BE2C (cell line): ENCODE measurements around the gene DCXR.

Source experiments
- DNase-seq: peaks from one replicate; pipeline ENCODE4 v3.0.0-alpha.2; 2020
- H3K27me3 ChIP-seq: fragments of 250-450 bp; sonication (Bioruptor Pico); 2 replicates; pipeline ENCODE4 v1.5.1; 2020; ENCODE audit warnings: mild to moderate bottlenecking
- H3K36me3 ChIP-seq: fragments of 250-450 bp; sonication (Bioruptor Pico); 2 replicates; pipeline ENCODE4 v1.5.1; 2020; ENCODE audit warnings: mild to moderate bottlenecking
- H3K4me1 ChIP-seq: fragments of 250-450 bp; sonication (Bioruptor Pico); 2 replicates; pipeline ENCODE4 v1.5.1; 2020
- H3K4me3 ChIP-seq: 2 replicates; pipeline ENCODE4 v1.5.1; 2011; ENCODE audit warnings: low read depth, low read length
- H3K9me3 ChIP-seq: fragments of 250-450 bp; sonication (Bioruptor Pico); 2 replicates; pipeline ENCODE4 v1.5.1; 2020
- CTCF ChIP-seq: IDR thresholded peaks from 2 replicates; pipeline ENCODE4 v1.5.1; 2012; ENCODE audit warnings: mild to moderate bottlenecking, low read depth, low read length

The DCXR gene

GRCh38 chr17:81990836-81991683 is 46.4 kb downstream of the DCXR start:
- DNase-seq = peak; percentile 18
- no peaks in the 10 kb centered on the region for H3K27me3 ChIP-seq
- peaks cover 4% of the 10 kb centered on the region for H3K36me3 ChIP-seq
- H3K9me3 ChIP-seq = no peaks in the 10 kb centered on the region
- TF ChIP-seq CTCF = no peak
- no peak overlapping the region for H3K4me3 ChIP-seq
- H3K4me1 ChIP-seq = peaks cover 23% of the 10 kb centered on the region

- peaks cover 19% of the 10 kb centered on the region for H3K36me3 ChIP-seq
- H3K4me1 ChIP-seq = peaks cover 16% of the 10 kb centered on the region
- DNase-seq = no peak
- no peaks in the 10 kb centered on the region for H3K9me3 ChIP-seq
- TF ChIP-seq CTCF = no peak
- no peaks in the 10 kb centered on the region for H3K27me3 ChIP-seq
- H3K4me3 ChIP-seq = no peak overlapping the region
Observed at GRCh38 chr17:81987161-81987770, 50.2 kb downstream of the DCXR start.

GRCh38 chr17:81986606-81987005 is 50.9 kb downstream of the DCXR start:
- no peak for TF ChIP-seq CTCF
- H3K27me3 ChIP-seq = no peaks in the 10 kb centered on the region
- DNase-seq = peak; percentile 9
- peaks cover 9% of the 10 kb centered on the region for H3K4me1 ChIP-seq
- H3K9me3 ChIP-seq = no peaks in the 10 kb centered on the region
- H3K36me3 ChIP-seq = peaks cover 19% of the 10 kb centered on the region
- no peak overlapping the region for H3K4me3 ChIP-seq
